Measurements from ENCODE around the gene REPS2.

DNA sequence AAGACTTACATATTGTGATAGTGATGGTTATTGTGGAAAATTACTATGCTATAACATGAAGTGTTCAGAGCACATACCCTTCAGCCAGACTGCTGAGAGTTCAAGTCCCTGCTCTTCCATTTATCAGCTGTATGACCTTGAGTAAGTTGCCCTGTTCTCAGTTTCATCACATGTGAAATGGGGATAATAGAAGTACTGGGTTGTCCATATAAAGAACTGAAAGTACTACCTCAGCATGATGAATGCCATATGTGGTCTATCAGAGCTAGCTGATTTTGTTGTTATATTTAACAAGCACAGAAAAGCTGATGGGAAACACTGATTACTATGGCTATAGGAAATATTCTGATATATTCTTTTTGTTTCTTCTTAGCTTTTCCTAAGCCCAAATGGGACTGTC is 115.6 kb downstream of the REPS2 start:
- TF ChIP-seq POLR2A (IDR thresholded peaks at IDR 0.05), result no peak
- TF ChIP-seq, protein P1, sequence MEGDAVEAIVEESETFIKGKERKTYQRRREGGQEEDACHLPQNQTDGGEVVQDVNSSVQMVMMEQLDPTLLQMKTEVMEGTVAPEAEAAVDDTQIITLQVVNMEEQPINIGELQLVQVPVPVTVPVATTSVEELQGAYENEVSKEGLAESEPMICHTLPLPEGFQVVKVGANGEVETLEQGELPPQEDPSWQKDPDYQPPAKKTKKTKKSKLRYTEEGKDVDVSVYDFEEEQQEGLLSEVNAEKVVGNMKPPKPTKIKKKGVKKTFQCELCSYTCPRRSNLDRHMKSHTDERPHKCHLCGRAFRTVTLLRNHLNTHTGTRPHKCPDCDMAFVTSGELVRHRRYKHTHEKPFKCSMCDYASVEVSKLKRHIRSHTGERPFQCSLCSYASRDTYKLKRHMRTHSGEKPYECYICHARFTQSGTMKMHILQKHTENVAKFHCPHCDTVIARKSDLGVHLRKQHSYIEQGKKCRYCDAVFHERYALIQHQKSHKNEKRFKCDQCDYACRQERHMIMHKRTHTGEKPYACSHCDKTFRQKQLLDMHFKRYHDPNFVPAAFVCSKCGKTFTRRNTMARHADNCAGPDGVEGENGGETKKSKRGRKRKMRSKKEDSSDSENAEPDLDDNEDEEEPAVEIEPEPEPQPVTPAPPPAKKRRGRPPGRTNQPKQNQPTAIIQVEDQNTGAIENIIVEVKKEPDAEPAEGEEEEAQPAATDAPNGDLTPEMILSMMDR (IDR thresholded peaks at IDR 0.05), result no peak
